A549 treated with CpdA at 1 μM for 4 hours (cell line): Measurements from ENCODE around the gene EPB41L4B. TPM values are rescaled to one million over a fixed set of nuclear protein-coding genes. Genes with fewer than 3 reads are reported as not detected.

Experiments
- total RNA-seq: library from RNA; stranded (reverse); fragments of 200-300 nt; extraction: Qiagen RNA extraction; gene quantifications from 5 replicates; pipeline ENCODE4 v1.2.3, GENCODE V29; 2022; ENCODE audit warnings: low read depth

Gene EPB41L4B
- 7.8 to 9.8 TPM (median 9.4 TPM) in 5 replicates for total RNA-seq

GRCh38 chr9:109320742-109321448 is at the start of gene EPB41L4B:
Gene EPB41L4B (minus strand): TSS chr9:109321059. CDS start chr9:109320446, 613 bp downstream.

GRCh38 chr9:109166771-109167601 is 153.9 kb downstream of the EPB41L4B start, which contains the start of gene FRRS1L:
Gene FRRS1L (minus strand): TSS chr9:109167249. CDS start chr9:109167138, 111 bp downstream.

Other genes with a start within 250 kb of the EPB41L4B start
- gene TMEM245, start 201.1 kb downstream of the EPB41L4B start, total RNA-seq: 37.2 to 49.5 TPM (median 45.7 TPM) in 5 replicates
- 0.22 to 0.39 TPM (median 0.25 TPM) in 5 replicates for gene FRRS1L, start 153.8 kb downstream of the EPB41L4B start, total RNA-seq
- gene PTPN3, start 177.2 kb upstream of the EPB41L4B start, total RNA-seq: 13.3 to 17.1 TPM (median 15.5 TPM) in 5 replicates